PC-3 (cell line): ENCODE data around the gene TBX18.

ENCODE experiments used
- EZH2 ChIP-seq: fragments of 300-600 bp; sonication (generic); IDR thresholded peaks from one replicate; pipeline ENCODE4 v1.6.1; 2017; ENCODE audit warnings: antibody characterized with exemption, mild to moderate bottlenecking, low read length; ENCODE audit not compliant: unreplicated experiment
- EZH2phosphoT487 ChIP-seq: fragments of 300-600 bp; sonication (generic); IDR thresholded peaks from 2 replicates; pipeline ENCODE4 v1.6.1; 2018; ENCODE audit warnings: mild to moderate bottlenecking, antibody characterized with exemption, low read length, borderline replicate concordance
- TF ChIP-seq, protein P1 (sequence below): fragments of 300-600 bp; sonication (generic); conservative IDR thresholded peaks from 2 replicates; pipeline ENCODE4 v1.5.1; 2017; ENCODE audit warnings: antibody characterized with exemption, low read depth, mild to moderate bottlenecking, low read length

- TF ChIP-seq EZH2, result no peak
- TF ChIP-seq, protein P1, sequence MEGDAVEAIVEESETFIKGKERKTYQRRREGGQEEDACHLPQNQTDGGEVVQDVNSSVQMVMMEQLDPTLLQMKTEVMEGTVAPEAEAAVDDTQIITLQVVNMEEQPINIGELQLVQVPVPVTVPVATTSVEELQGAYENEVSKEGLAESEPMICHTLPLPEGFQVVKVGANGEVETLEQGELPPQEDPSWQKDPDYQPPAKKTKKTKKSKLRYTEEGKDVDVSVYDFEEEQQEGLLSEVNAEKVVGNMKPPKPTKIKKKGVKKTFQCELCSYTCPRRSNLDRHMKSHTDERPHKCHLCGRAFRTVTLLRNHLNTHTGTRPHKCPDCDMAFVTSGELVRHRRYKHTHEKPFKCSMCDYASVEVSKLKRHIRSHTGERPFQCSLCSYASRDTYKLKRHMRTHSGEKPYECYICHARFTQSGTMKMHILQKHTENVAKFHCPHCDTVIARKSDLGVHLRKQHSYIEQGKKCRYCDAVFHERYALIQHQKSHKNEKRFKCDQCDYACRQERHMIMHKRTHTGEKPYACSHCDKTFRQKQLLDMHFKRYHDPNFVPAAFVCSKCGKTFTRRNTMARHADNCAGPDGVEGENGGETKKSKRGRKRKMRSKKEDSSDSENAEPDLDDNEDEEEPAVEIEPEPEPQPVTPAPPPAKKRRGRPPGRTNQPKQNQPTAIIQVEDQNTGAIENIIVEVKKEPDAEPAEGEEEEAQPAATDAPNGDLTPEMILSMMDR, result no peak
- no peak for TF ChIP-seq EZH2phosphoT487
Observed at GRCh38 chr6:84777888-84778287, 13.5 kb upstream of the TBX18 start.
